Ovary (tissue), 3 donors: Measurements from ENCODE around the gene HPS1.

Experiments used
- CTCF ChIP-seq, 3 donors: fragments of 450-650 bp in 2 of 3; fragments of 200-600 bp in 1 of 3; IDR thresholded peaks; one replicate each; pipeline versions ENCODE4 v1.5.1 to v1.8.0; 2016 to 2022; ENCODE audit warnings: antibody characterized with exemption in 3 of 3, mild to moderate bottlenecking in 1 of 3
- POLR2A ChIP-seq: fragments of 450-650 bp; IDR thresholded peaks from one replicate; pipeline ENCODE4 v1.6.1; 2017; ENCODE audit warnings: antibody characterized with exemption, mild to moderate bottlenecking, moderate library complexity
- donor health status: DM: no; HTN: no; CAD: no.

- TF ChIP-seq POLR2A: no peak
- TF ChIP-seq CTCF (IDR thresholded peaks at IDR 0.05): no peak
Observed at GRCh38 chr10:98374217-98374985, 72.3 kb downstream of the HPS1 start.
